OCI-LY1 (cell line): ENCODE results near the gene WDFY2.

ENCODE experiments used
- H2AFZ ChIP-seq: fragments of 200-600 bp; sonication (generic), shearing (Covaris generic); 2 replicates; pipeline ENCODE4 v1.6.0; 2014; ENCODE audit warnings: antibody characterized with exemption, mild to moderate bottlenecking, low read length
- H3F3A ChIP-seq: fragments of 200-600 bp; sonication (generic), shearing (Covaris generic); 2 replicates; pipeline ENCODE4 v1.6.0; 2014; ENCODE audit warnings: mild to moderate bottlenecking, antibody characterized with exemption, low read length, moderate library complexity; ENCODE audit not compliant: insufficient read depth
- H3K27ac ChIP-seq: fragments of 200-600 bp; sonication (generic); 2 replicates; pipeline ENCODE4 v1.5.1; 2014; ENCODE audit warnings: low read length, mixed run types, mild to moderate bottlenecking, low read depth; ENCODE audit not compliant: poor library complexity, severe bottlenecking
- H3K27me3 ChIP-seq: fragments of 200-600 bp; sonication (generic); 2 replicates; pipeline ENCODE4 v1.6.0; 2014; ENCODE audit warnings: antibody characterized with exemption, mild to moderate bottlenecking, low read length, moderate library complexity; ENCODE audit not compliant: insufficient read depth
- H3K36me3 ChIP-seq: fragments of 200-600 bp; sonication (generic); 2 replicates; pipeline ENCODE4 v1.6.1; 2014; ENCODE audit warnings: mild to moderate bottlenecking, antibody characterized with exemption, low read length, moderate library complexity, mixed read lengths; ENCODE audit not compliant: insufficient read depth
- H3K4me1 ChIP-seq: fragments of 200-600 bp; sonication (generic); 2 replicates; pipeline ENCODE4 v1.5.1; 2014; ENCODE audit warnings: mild to moderate bottlenecking, low read length, moderate library complexity; ENCODE audit not compliant: insufficient read depth, severe bottlenecking
- H3K4me2 ChIP-seq: fragments of 200-600 bp; sonication (generic), shearing (Covaris generic); 2 replicates; pipeline ENCODE4 v1.6.1; 2014; ENCODE audit warnings: low read length
- H3K4me3 ChIP-seq: fragments of 200-600 bp; sonication (generic); 2 replicates; pipeline ENCODE4 v1.5.1; 2014; ENCODE audit warnings: low read length, low read depth, mild to moderate bottlenecking, mixed read lengths; ENCODE audit not compliant: poor library complexity, severe bottlenecking
- H3K79me2 ChIP-seq: fragments of 200-600 bp; shearing (Covaris generic); 2 replicates; pipeline ENCODE4 v1.6.1; 2016; ENCODE audit warnings: mixed run types, low read length, mixed read lengths; ENCODE audit not compliant: insufficient read depth
- H3K9ac ChIP-seq: fragments of 200-600 bp; sonication (generic), shearing (Covaris generic); 2 replicates; pipeline ENCODE4 v1.6.1; 2014; ENCODE audit warnings: mild to moderate bottlenecking, low read length, mixed read lengths
- H3K9me2 ChIP-seq: fragments of 200-600 bp; sonication (generic), shearing (Covaris generic); 2 replicates; pipeline ENCODE4 v1.6.1; 2014; ENCODE audit warnings: low read depth, mild to moderate bottlenecking, low read length, mixed read lengths
- H3K9me3 ChIP-seq: fragments of 200-600 bp; shearing (Covaris generic); 2 replicates; pipeline ENCODE4 v1.6.1; 2014; ENCODE audit warnings: low read length, mixed read lengths
- H4K20me1 ChIP-seq: fragments of 200-600 bp; sonication (generic), shearing (Covaris generic); 2 replicates; pipeline ENCODE4 v1.6.0; 2016; ENCODE audit warnings: mild to moderate bottlenecking, low read length; ENCODE audit not compliant: insufficient read depth
- CTCF ChIP-seq: fragments of 200-600 bp; sonication (generic), shearing (Covaris generic); IDR thresholded peaks from 2 replicates; pipeline ENCODE4 v1.5.1; 2017; ENCODE audit warnings: mild to moderate bottlenecking, antibody characterized with exemption, low read length, moderate library complexity, mixed read lengths
- EZH2 ChIP-seq: fragments of 200-600 bp; sonication (generic), shearing (Covaris generic); IDR thresholded peaks from 2 replicates; pipeline ENCODE4 v1.8.0; 2017; ENCODE audit warnings: borderline replicate concordance, mixed run types, mild to moderate bottlenecking, antibody characterized with exemption, low read length, moderate library complexity, mixed read lengths

WDFY2 gene

GRCh38 chr13:51643105-51643881 lies 59.0 kb downstream of the WDFY2 start:
- no peak overlapping the region for H3K9ac ChIP-seq
- H2AFZ ChIP-seq = no peak overlapping the region
- no peaks in the 10 kb centered on the region for H4K20me1 ChIP-seq
- H3K27ac ChIP-seq = no peak overlapping the region
- H3K27me3 ChIP-seq = no peaks in the 10 kb centered on the region
- H3K9me2 ChIP-seq = no peaks in the 10 kb centered on the region
- H3K4me1 ChIP-seq = peaks cover 23% of the 10 kb centered on the region
- TF ChIP-seq EZH2 (no peak), CTCF (no peak)
- H3K36me3 ChIP-seq = no peaks in the 10 kb centered on the region
- H3K79me2 ChIP-seq = no peaks in the 10 kb centered on the region
- H3K4me2 ChIP-seq = no peak overlapping the region
- H3F3A ChIP-seq = no peaks in the 10 kb centered on the region
- H3K9me3 ChIP-seq = no peaks in the 10 kb centered on the region
- H3K4me3 ChIP-seq = no peak overlapping the region

- no peaks in the 10 kb centered on the region for H3K79me2 ChIP-seq
- no peak overlapping the region for H3K9ac ChIP-seq
- no peak overlapping the region for H3K27ac ChIP-seq
- no peaks in the 10 kb centered on the region for H3K36me3 ChIP-seq
- peaks cover 23% of the 10 kb centered on the region for H3K4me1 ChIP-seq
- H3F3A ChIP-seq = no peaks in the 10 kb centered on the region
- no peak overlapping the region for H2AFZ ChIP-seq
- H3K4me3 ChIP-seq = no peak overlapping the region
- H3K27me3 ChIP-seq = no peaks in the 10 kb centered on the region
- TF ChIP-seq CTCF = no peak
- no peak for TF ChIP-seq EZH2
- H3K4me2 ChIP-seq = no peak overlapping the region
- no peaks in the 10 kb centered on the region for H3K9me2 ChIP-seq
- H3K9me3 ChIP-seq = no peaks in the 10 kb centered on the region
- H4K20me1 ChIP-seq = no peaks in the 10 kb centered on the region
Measured at GRCh38 chr13:51643882-51644281, 59.6 kb downstream of the WDFY2 start.

- no peak overlapping the region for H3K4me3 ChIP-seq
- H3K27me3 ChIP-seq = no peaks in the 10 kb centered on the region
- H3F3A ChIP-seq = no peaks in the 10 kb centered on the region
- H3K36me3 ChIP-seq = no peaks in the 10 kb centered on the region
- peaks cover 23% of the 10 kb centered on the region for H3K4me1 ChIP-seq
- no peaks in the 10 kb centered on the region for H4K20me1 ChIP-seq
- H3K27ac ChIP-seq = no peak overlapping the region
- no peaks in the 10 kb centered on the region for H3K79me2 ChIP-seq
- no peak overlapping the region for H3K9ac ChIP-seq
- H3K4me2 ChIP-seq = peak overlapping the region; percentile 20; the same call in 1 of the 2 replicates
- H2AFZ ChIP-seq = no peak overlapping the region
- TF ChIP-seq CTCF = no peak
- no peak for TF ChIP-seq EZH2
- no peaks in the 10 kb centered on the region for H3K9me3 ChIP-seq
- no peaks in the 10 kb centered on the region for H3K9me2 ChIP-seq
Measured at GRCh38 chr13:51644654-51645053, 60.4 kb downstream of the WDFY2 start.
